GM12878 (cell line): Measurements from ENCODE around the gene RREB1. TPM values are rescaled to one million over a fixed set of nuclear protein-coding genes. Genes with fewer than 3 reads are reported as not detected.

Experiments
- ATAC-seq: fragments of 200-7000 bp; cut with Tn5 transposase; 3 replicates; pipeline ENCODE4 v1.9.1; 2020; ENCODE audit warnings: mild to moderate bottlenecking, moderate library complexity
- BruUV-seq: library from RNA; stranded (reverse); fragments of 400-500 nt; replicated peaks from 2 replicates; lab custom pipeline; 2021; lab: Mats Ljungman, UMichigan
- CTCF ChIA-PET: fragments of 300-600 bp; sonication (Branson Sonifier 250); formaldehyde crosslinking; extraction: SDS; loops from one replicate; lab custom pipeline; 2021; ENCODE audit warnings: inconsistent platforms; lab: Yijun Ruan, JAX
- POLR2A ChIA-PET: fragments of 350-600 bp; formaldehyde crosslinking; extraction: SDS; loops from one replicate; lab custom pipeline; 2021; ENCODE audit warnings: inconsistent platforms; lab: Charles Lee
- RAD21 ChIA-PET: fragments of 300-600 bp; sonication (Branson Sonifier 250); formaldehyde crosslinking; loops from one replicate; lab custom pipeline; 2023; ENCODE audit warnings: antibody characterized with exemption; ENCODE audit not compliant: unreplicated experiment; lab: Charles Lee
- SMC1A ChIA-PET: fragments of 300-600 bp; sonication (Branson Sonifier 250); formaldehyde crosslinking; loops from one replicate; lab custom pipeline; 2023; ENCODE audit not compliant: unreplicated experiment, uncharacterized antibody; lab: Charles Lee
- DNase-seq: peaks from one replicate; pipeline ENCODE4 v3.0.0-alpha.2; 2011; ENCODE audit warnings: low read depth, low spot score
- FAIRE-seq: peaks from 3 replicates; lab custom pipeline; 2011; peaks lifted over from hg19 to GRCh38; lab: Jason Lieb, UNC
- H2AFZ ChIP-seq: 2 replicates; pipeline ENCODE4 v1.6.0; 2011; ENCODE audit warnings: low read depth, low read length, control low read depth; ENCODE audit not compliant: control insufficient read depth
- H3K27ac ChIP-seq: 2 replicates; pipeline ENCODE4 v1.5.1; 2011; ENCODE audit warnings: control low read depth; ENCODE audit not compliant: control insufficient read depth, insufficient read depth
- H3K27me3 ChIP-seq, 2 experiments: replicated peaks in 1 of 2; 2 replicates each; pipeline versions ENCODE4 v1.6.0 to v1.6.1; 2011; ENCODE audit warnings: low read length in 1 of 2; ENCODE audit not compliant: control insufficient read depth in 2 of 2, insufficient read depth in 2 of 2
- H3K36me3 ChIP-seq, 2 experiments: 2 replicates each; pipeline ENCODE4 v1.5.1; 2011; ENCODE audit warnings: low read length in 1 of 2; ENCODE audit not compliant: control insufficient read depth in 2 of 2, insufficient read depth in 2 of 2
- H3K4me1 ChIP-seq: 2 replicates; pipeline ENCODE4 v1.6.1; 2011; ENCODE audit warnings: mild to moderate bottlenecking, low read length, moderate library complexity, mixed read lengths; ENCODE audit not compliant: control insufficient read depth, insufficient read depth
- H3K4me2 ChIP-seq: 2 replicates; pipeline ENCODE4 v1.6.0; 2011; ENCODE audit warnings: control low read depth; ENCODE audit not compliant: control insufficient read depth, insufficient read depth
- H3K4me3 ChIP-seq: fragments of 200-600 bp; sonication (generic); 2 replicates; pipeline ENCODE4 v1.5.1; 2016
- H3K79me2 ChIP-seq: 2 replicates; pipeline ENCODE4 v1.6.0; 2011; ENCODE audit warnings: low read length; ENCODE audit not compliant: control insufficient read depth, insufficient read depth
- H3K9ac ChIP-seq: 2 replicates; pipeline ENCODE4 v1.8.0; 2011; ENCODE audit warnings: low read length, control low read depth, mixed read lengths; ENCODE audit not compliant: control insufficient read depth, insufficient read depth
- H3K9me3 ChIP-seq: replicated peaks from 3 replicates; pipeline ENCODE4 v1.5.1; 2011; ENCODE audit warnings: mild to moderate bottlenecking, low read length; ENCODE audit not compliant: control insufficient read depth, insufficient read depth
- H4K20me1 ChIP-seq: 2 replicates; pipeline ENCODE4 v1.6.0; 2011; ENCODE audit not compliant: control insufficient read depth, insufficient read depth
- GABPA ChIP-seq: IDR thresholded peaks from 2 replicates; pipeline ENCODE4 v1.6.1; 2014; ENCODE audit warnings: antibody characterized with exemption, low read depth, mild to moderate bottlenecking, inconsistent platforms
- NBN ChIP-seq: fragments of 450-650 bp; IDR thresholded peaks from 2 replicates; pipeline ENCODE4 v1.6.1; 2016
- NR2C1 ChIP-seq: fragments of 450-650 bp; IDR thresholded peaks from 2 replicates; pipeline ENCODE4 v1.6.1; 2017; ENCODE audit warnings: antibody characterized with exemption, mild to moderate bottlenecking, moderate library complexity
- RUNX3 ChIP-seq: IDR thresholded peaks from 2 replicates; pipeline ENCODE4 v1.6.1; 2012; ENCODE audit warnings: low read length, inconsistent platforms
- YBX1 ChIP-seq: fragments of 450-650 bp; IDR thresholded peaks from 2 replicates; pipeline ENCODE4 v1.6.1; 2016; ENCODE audit warnings: antibody characterized with exemption
- WGBS: methylation state at CpG from one replicate; pipeline ENCODE4 v1.1.6; 2016; ENCODE audit warnings: low lambda C conversion rate; ENCODE audit not compliant: insufficient replicate concordance, insufficient coverage; ENCODE audit errors: missing lambda C conversion rate; 5-methylcytosine and 5-hydroxymethylcytosine counted together
- in situ Hi-C: fragments of 300-500 bp; cut with MboI; formaldehyde crosslinking; loops from 9 replicates; pipeline ENCODE4 v1.14.3; 2018; ENCODE audit warnings: mixed read lengths
- intact Hi-C: fragments of 100-400 bp; cut with micrococcal nuclease; formaldehyde crosslinking; loops from one replicate; pipeline ENCODE4 v1.14.2; 2022; ENCODE audit not compliant: unreplicated experiment
- polyA plus RNA-seq, 11 experiments: library from polyadenylated mRNA; depleted of rRNA in 4 of 11; unstranded in 6 of 11; stranded (reverse) in 5 of 11; fragments of >200 nt; fragmentation: Nextera tagmentation in 4 of 11; fragmentation: Illumina TruSeq in 1 of 11; extraction: Ambion mirVana in 4 of 11; extraction: Trizol in 1 of 11; gene quantifications; 1 replicate in 1 of 11; 2 replicates in 10 of 11; pipeline versions ENCODE4 v1.2.1 to v1.2.3, GENCODE V29; 2011 to 2016; ENCODE audit warnings: inconsistent platforms in 2 of 11, missing spikeins in 2 of 11, low read depth in 1 of 11
- total RNA-seq, 4 experiments: library from RNA; depleted of rRNA in 3 of 4; stranded (reverse); fragments of >200 nt in 3 of 4; fragmentation: Illumina TruSeq in 1 of 4; extraction: Trizol in 1 of 4; gene quantifications; 2 replicates each; pipeline versions ENCODE4 v1.2.1 to v1.2.3, GENCODE V29; 2013 to 2021

The RREB1 gene
- total and polyA plus RNA-seq, 10 of the 15 experiments (the other 5 are each of a cell fraction or from before 2014, with no cell fraction given): 1.9 to 30.3 (median 8.6) TPM

- Histone ChIP-seq H4K20me1 (peaks cover 5% of the 10 kb centered on the region), H3K27ac (peak overlapping the region; percentile 94), H3K4me3 (peak overlapping the region; percentile 97), H3K36me3 (no peaks in the 10 kb centered on the region), H3K27me3 (no peaks in the 10 kb centered on the region), H3K4me1 (peaks cover 15% of the 10 kb centered on the region), H3K9ac (peak overlapping the region; percentile 93), H3K4me2 (peak overlapping the region; percentile 66), H3K9me3 (no peaks in the 10 kb centered on the region)
- intact Hi-C loops (no loop called here), in situ Hi-C loops (no loop called here)
- CTCF ChIA-PET: interaction anchor here (1.0 to 3.7 kb wide), 10 partner anchors 15 to 133 kb away, joined by 3 to 18 read pairs (median 6); no protein-coding TSS in a partner anchor
- POLR2A ChIA-PET: interaction anchor here (0.5 to 3.0 kb wide), 7 partner anchors 11 to 44 kb away, joined by 3 to 16 read pairs (median 5); no protein-coding TSS in a partner anchor
- RAD21 ChIA-PET: interaction anchor here (0.7 to 5.6 kb wide), 12 partner anchors 24 to 433 kb away, joined by 3 to 62 read pairs (median 4); no protein-coding TSS in a partner anchor
- ATAC-seq: no peak
- DNase-seq: no peak
- TSS peak; percentile 50 for BruUV-seq
- SMC1A ChIA-PET: interaction anchor here (0.7 to 10.2 kb wide), 18 partner anchors 9 to 380 kb away, joined by 3 to 94 read pairs (median 4); no protein-coding TSS in a partner anchor
- no peak for TF ChIP-seq GABPA
- TF ChIP-seq RUNX3: peak; percentile 35
- TF ChIP-seq YBX1: no peak
- no peak for TF ChIP-seq NR2C1
- TF ChIP-seq NBN: 0 out of 2 replicates have a peak, but pooled peaks have one; percentile 28
- TF ChIP-seq, all 136 proteins: peak for 2
- WGBS: 10% methylated on average over 6 of the region's 6 CpGs
- no peak overlapping the region for H2AFZ ChIP-seq
- peak; percentile 65 for FAIRE-seq
- peaks cover 83% of the 10 kb centered on the region for H3K79me2 ChIP-seq
Observed at GRCh38 chr6:7110092-7110792, 2.5 kb downstream of the RREB1 start.
